Gastroesophageal sphincter (tissue), 3 donors: ENCODE data around the gene CTCF.

Source experiments
- CTCF ChIP-seq, 4 experiments: fragments of 200-600 bp in 2 of 4; fragments of 450-650 bp in 2 of 4; sonication (generic) in 1 of 4; IDR thresholded peaks; one replicate each; pipeline ENCODE4 v1.5.1; 2017 to 2019; ENCODE audit warnings: antibody characterized with exemption in 4 of 4, mild to moderate bottlenecking in 2 of 4, moderate library complexity in 2 of 4
- POLR2A ChIP-seq, 2 donors: fragments of 450-650 bp; IDR thresholded peaks; one replicate each; pipeline ENCODE4 v1.6.1; 2017; ENCODE audit warnings: antibody characterized with exemption in 2 of 2, mild to moderate bottlenecking in 2 of 2, moderate library complexity in 1 of 2

- TF ChIP-seq CTCF (IDR thresholded peaks at IDR 0.05) (peak in 3 of 4 experiments; percentile 24 to 43 (median 28)), POLR2A (IDR thresholded peaks at IDR 0.05) (peak in 1 of 2 donors; percentile 34)
These were observed 787 bp downstream of the CTCF start for GRCh38 chr16:67562918-67563707.
